BLaER1 (cell line): ENCODE results near the gene TMEM87A.
"Not testable (repeated sequence)": the region's sequence is repeated elsewhere in the genome, so short reads cannot be mapped to it uniquely, and the experiment has no call there.

Experiments
- H3K27ac ChIP-seq: shearing (Covaris generic); formaldehyde crosslinking; 2 replicates; pipeline ENCODE4 v1.8.1; 2022
- H3K27me3 ChIP-seq: shearing (Covaris generic); formaldehyde crosslinking; 2 replicates; pipeline ENCODE4 v1.8.1; 2022
- H3K36me3 ChIP-seq: shearing (Covaris generic); formaldehyde crosslinking; 2 replicates; pipeline ENCODE4 v1.8.1; 2022
- H3K4me1 ChIP-seq: shearing (Covaris generic); formaldehyde crosslinking; 2 replicates; pipeline ENCODE4 v1.8.1; 2022
- H3K4me2 ChIP-seq: shearing (Covaris generic); formaldehyde crosslinking; 2 replicates; pipeline ENCODE4 v1.8.1; 2022
- H3K4me3 ChIP-seq: shearing (Covaris generic); formaldehyde crosslinking; 2 replicates; pipeline ENCODE4 v1.8.1; 2022
- H3K9ac ChIP-seq: shearing (Covaris generic); formaldehyde crosslinking; 2 replicates; pipeline ENCODE4 v1.8.1; 2022
- H3K9me3 ChIP-seq: shearing (Covaris generic); formaldehyde crosslinking; 2 replicates; pipeline ENCODE4 v1.8.1; 2022
- H4K20me1 ChIP-seq: shearing (Covaris generic); formaldehyde crosslinking; 2 replicates; pipeline ENCODE4 v1.8.1; 2022
- Cebpa-rat ChIP-seq: shearing (Covaris generic); IDR thresholded peaks from 2 replicates; pipeline ENCODE4 v1.8.1; 2022

Gene TMEM87A, protein sequence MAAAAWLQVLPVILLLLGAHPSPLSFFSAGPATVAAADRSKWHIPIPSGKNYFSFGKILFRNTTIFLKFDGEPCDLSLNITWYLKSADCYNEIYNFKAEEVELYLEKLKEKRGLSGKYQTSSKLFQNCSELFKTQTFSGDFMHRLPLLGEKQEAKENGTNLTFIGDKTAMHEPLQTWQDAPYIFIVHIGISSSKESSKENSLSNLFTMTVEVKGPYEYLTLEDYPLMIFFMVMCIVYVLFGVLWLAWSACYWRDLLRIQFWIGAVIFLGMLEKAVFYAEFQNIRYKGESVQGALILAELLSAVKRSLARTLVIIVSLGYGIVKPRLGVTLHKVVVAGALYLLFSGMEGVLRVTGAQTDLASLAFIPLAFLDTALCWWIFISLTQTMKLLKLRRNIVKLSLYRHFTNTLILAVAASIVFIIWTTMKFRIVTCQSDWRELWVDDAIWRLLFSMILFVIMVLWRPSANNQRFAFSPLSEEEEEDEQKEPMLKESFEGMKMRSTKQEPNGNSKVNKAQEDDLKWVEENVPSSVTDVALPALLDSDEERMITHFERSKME

DNA sequence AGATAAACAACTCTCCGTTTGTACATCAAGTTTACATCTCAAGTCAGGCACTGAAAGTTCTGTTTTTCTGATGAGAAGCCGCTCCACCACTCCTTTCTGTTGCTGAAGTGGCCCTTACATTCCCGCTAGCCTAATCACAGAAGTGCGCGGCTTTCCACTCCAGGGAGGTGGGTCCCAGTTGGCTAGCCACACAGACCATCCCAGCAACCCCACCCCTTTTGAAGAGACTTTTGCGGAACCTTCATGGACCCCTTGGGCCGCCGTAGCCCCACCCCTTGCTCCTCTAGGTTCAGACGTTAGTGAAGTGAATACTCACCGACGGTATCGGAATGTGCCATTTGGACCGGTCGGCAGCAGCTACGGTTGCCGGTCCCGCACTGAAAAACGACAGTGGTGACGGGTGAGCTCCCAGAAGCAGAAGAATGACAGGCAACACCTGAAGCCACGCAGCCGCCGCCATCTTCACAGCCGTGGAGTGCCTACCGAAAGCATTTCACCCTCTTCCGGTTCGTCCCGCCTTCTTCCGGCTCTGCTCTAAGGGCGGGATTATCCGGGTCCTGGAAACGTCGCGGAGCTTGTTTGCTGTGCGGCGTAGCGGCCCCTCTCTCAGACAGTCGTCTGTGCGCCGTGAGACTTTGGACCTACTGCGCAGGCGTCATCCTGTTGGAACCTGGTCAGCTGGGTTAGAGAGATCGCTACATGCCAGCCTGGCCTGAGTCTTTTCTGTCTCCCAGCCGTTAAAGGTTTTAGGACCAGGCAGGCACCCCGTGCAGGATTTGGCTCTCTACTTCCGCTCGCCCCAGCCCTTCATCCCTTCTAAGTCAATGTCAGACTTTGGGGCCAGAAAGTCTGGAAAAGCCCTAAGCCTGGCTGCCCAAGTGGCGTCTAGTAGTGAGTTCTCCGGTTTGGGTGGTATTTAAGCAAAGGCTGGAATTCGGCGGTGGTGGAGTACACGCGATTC is at the start of gene TMEM87A, which contains the start of gene GANC:
TMEM87A (minus strand) TSS at position 495 of the 961 bp plus-strand sequence; CDS start at position 460, 35 bp downstream.
GANC (plus strand) TSS at position 263 of the 961 bp plus-strand sequence. CDS start 1,281 bp downstream, outside the sequence.
- peaks cover 45% of the 10 kb centered on the region for H3K4me1 ChIP-seq
- H3K4me2 ChIP-seq: peak within 1 kb of the TSS; percentile 94
- peak within 1 kb of the TSS; percentile 89 for H3K9ac ChIP-seq
- peaks cover 18% of the 10 kb centered on the region for H3K36me3 ChIP-seq
- no peak for TF ChIP-seq Cebpa-rat
- peaks cover 37% of the 10 kb centered on the region for H4K20me1 ChIP-seq
- no peaks in the 10 kb centered on the region for H3K9me3 ChIP-seq
- peak within 1 kb of the TSS; percentile 75 for H3K4me3 ChIP-seq
- peak within 1 kb of the TSS; percentile 89 for H3K27ac ChIP-seq
- H3K27me3 ChIP-seq: no peaks in the 10 kb centered on the region

DNA sequence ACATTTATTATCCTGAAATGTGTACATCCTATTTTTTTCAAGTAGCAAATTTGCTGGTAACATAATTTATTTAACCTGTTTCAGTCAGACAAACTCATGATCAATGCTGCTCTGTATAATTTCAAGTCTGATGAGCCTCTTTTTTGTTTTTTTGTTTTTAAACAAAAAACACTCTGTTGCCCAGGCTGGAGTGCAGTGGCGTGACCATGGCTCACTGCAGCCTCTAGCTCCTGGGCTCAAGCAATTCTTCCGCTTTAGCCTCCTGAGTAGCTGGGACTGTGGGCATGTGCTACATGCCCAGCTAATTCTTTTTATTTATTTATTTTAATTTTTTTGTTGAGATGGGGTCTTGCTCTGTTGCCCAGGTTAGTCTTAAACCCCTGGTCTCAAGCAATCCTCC is 46.0 kb upstream of the TMEM87A start:
- Histone ChIP-seq H3K4me1 (no peaks in the 10 kb centered on the region), H3K9me3 (no peaks in the 10 kb centered on the region), H4K20me1 (no peaks in the 10 kb centered on the region), H3K4me3 (no peak overlapping the region), H3K27me3 (no peaks in the 10 kb centered on the region), H3K36me3 (peaks cover 29% of the 10 kb centered on the region), H3K9ac (no peak overlapping the region), H3K4me2 (no peak overlapping the region), H3K27ac (no peak overlapping the region)
- no peak for TF ChIP-seq Cebpa-rat

DNA sequence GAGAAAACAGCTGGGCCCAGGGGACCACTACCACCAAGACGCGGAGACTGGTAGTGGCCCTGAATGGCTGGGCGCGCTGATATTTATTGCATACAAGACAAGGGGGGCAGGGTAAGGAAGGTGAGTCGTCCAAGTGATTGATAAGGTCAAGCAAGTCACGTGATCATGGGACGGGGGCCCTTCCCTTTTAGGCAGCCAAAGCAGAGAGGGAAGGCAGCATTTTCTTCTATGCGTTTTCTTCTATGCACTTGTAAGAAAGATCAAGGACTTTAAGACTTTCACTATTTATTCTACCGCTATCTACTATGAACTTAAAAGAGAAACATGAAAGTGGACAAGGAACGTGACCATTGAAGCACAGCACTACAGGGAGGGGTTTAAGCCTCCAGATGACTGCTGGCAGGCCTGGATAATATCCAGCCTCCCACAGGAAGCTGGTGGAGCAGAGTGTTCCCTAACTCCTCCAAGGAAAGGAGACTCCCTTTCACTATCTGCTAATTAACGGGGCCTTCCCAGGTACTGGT is 43.1 kb upstream of the TMEM87A start:
- not testable (repeated sequence) for H3K4me2 ChIP-seq, H3K27ac ChIP-seq, H3K4me3 ChIP-seq, H3K4me1 ChIP-seq, H3K9me3 ChIP-seq, H4K20me1 ChIP-seq, H3K27me3 ChIP-seq, H3K9ac ChIP-seq
- H3K36me3 ChIP-seq: peaks cover 11% of the 10 kb centered on the region

DNA sequence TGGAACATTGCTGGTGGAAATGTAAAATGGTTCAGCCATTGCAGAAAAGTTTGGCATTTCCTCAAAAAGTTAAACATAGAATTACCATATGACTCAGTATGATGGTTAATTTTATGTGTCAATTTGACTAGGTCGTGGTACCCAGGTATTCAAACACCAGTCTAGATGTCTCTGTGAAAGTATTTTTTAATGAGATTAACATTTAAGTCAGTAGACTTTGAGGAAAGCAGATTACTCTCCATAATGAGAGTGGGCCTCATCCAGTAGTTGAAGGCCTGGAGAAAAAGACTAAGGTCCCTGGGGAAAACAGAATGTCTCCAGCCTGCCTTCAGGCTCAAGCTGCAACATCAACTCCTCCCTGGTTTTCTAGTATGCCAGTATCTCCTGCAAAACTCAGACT is 42.3 kb upstream of the TMEM87A start:
- H3K4me3 ChIP-seq: no peak overlapping the region
- H3K27me3 ChIP-seq: no peaks in the 10 kb centered on the region
- H3K4me2 ChIP-seq: no peak overlapping the region
- H3K36me3 ChIP-seq: peaks cover 16% of the 10 kb centered on the region
- no peaks in the 10 kb centered on the region for H4K20me1 ChIP-seq
- no peak for TF ChIP-seq Cebpa-rat
- H3K4me1 ChIP-seq: no peaks in the 10 kb centered on the region
- H3K9ac ChIP-seq: no peak overlapping the region
- H3K9me3 ChIP-seq: no peaks in the 10 kb centered on the region
- no peak overlapping the region for H3K27ac ChIP-seq

DNA sequence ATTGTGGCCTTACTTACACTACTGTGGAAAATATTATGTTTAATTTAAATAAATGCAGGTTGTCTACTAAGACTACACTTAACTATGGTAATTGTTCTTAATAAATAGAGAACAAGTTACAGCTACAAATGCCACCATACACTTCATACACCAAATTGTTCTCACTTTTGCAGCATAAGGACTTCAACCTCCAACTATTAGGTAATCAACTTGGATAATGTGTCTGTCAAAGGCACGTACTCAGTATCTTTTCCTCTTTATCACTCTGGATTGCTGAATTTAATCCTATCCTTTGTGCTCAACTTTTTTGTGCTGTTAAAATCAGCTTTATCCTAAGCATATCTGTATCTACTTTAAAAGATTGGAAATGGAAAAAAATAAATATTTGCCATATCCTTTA is 41.6 kb upstream of the TMEM87A start:
- no peak overlapping the region for H3K4me3 ChIP-seq
- no peak overlapping the region for H3K27ac ChIP-seq
- TF ChIP-seq Cebpa-rat: no peak
- no peaks in the 10 kb centered on the region for H3K4me1 ChIP-seq
- no peaks in the 10 kb centered on the region for H3K27me3 ChIP-seq
- H4K20me1 ChIP-seq: no peaks in the 10 kb centered on the region
- no peaks in the 10 kb centered on the region for H3K9me3 ChIP-seq
- H3K9ac ChIP-seq: no peak overlapping the region
- peaks cover 23% of the 10 kb centered on the region for H3K36me3 ChIP-seq
- no peak overlapping the region for H3K4me2 ChIP-seq

DNA sequence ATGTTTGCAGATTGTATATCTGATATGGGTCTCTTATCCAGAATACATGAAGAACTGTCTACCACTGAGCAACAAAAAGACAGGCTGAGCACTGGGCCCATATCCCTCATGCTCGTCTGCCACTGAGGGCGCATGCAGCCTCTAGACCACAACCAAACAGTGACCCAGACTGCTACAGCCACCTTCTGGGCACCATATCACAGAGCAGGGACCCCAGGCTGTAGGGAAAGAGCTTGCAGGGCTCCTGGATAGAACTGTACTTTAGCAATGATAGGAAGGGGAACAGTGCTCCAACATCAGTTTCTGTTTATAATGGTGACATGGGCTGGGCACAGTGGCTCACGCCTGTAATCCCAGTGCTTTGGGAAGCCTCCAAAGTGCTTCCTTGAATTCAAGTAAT is 40.2 kb upstream of the TMEM87A start:
- no peak overlapping the region for H3K27ac ChIP-seq
- H3K4me3 ChIP-seq: no peak overlapping the region
- peaks cover 37% of the 10 kb centered on the region for H3K36me3 ChIP-seq
- TF ChIP-seq Cebpa-rat: no peak
- H4K20me1 ChIP-seq: no peaks in the 10 kb centered on the region
- no peaks in the 10 kb centered on the region for H3K9me3 ChIP-seq
- no peaks in the 10 kb centered on the region for H3K4me1 ChIP-seq
- no peaks in the 10 kb centered on the region for H3K27me3 ChIP-seq
- H3K4me2 ChIP-seq: no peak overlapping the region
- H3K9ac ChIP-seq: no peak overlapping the region

DNA sequence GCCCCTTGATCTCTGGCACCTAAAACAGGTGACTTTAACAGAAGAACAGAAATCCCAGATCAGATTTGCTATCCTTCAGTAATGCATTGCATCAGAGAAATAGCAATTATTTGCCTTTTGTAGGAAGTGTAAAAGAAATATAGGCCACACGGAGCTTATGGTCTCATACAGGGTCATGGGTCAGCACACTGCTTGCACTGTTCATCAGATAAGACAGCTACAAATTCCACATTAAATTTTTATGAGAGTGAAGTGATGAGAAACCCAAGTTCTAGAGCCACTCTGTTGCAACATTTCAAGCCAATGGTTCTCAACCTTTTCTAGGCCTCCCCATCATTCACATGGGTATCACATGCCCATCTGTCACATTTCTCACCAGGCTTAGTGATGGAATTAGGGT is 33.4 kb upstream of the TMEM87A start:
- TF ChIP-seq Cebpa-rat: no peak
- Histone ChIP-seq H3K27me3 (no peaks in the 10 kb centered on the region), H3K36me3 (peaks cover 47% of the 10 kb centered on the region), H3K4me1 (no peaks in the 10 kb centered on the region), H3K9me3 (peaks cover 30% of the 10 kb centered on the region), H3K4me3 (no peak overlapping the region), H3K4me2 (no peak overlapping the region), H3K27ac (no peak overlapping the region), H4K20me1 (no peaks in the 10 kb centered on the region), H3K9ac (no peak overlapping the region)

DNA sequence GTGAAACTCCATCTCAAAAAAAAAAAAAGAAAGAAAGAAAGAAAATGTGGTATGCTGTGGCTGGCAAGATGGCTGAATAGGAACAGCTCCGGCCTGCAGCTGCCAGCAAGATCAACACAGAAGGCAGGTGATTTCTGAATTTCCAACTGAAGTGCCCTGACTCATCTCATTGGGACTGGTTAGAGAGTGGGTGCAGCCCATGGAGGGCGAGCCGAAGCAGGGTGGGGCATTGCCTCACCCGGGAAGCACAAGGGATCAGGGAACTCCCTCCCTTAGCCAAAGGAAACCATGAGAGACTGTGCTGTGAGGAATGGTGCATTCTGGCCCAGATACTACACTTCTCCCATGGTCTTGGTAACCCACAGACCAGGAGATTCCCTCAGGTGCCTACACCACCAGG is 27.8 kb upstream of the TMEM87A start:
- H3K36me3 ChIP-seq: peaks cover 41% of the 10 kb centered on the region
- not testable (repeated sequence) for H3K4me2 ChIP-seq, H3K27ac ChIP-seq, H3K9ac ChIP-seq, H4K20me1 ChIP-seq, H3K4me3 ChIP-seq, H3K27me3 ChIP-seq, H3K4me1 ChIP-seq
- H3K9me3 ChIP-seq: peaks cover 49% of the 10 kb centered on the region

DNA sequence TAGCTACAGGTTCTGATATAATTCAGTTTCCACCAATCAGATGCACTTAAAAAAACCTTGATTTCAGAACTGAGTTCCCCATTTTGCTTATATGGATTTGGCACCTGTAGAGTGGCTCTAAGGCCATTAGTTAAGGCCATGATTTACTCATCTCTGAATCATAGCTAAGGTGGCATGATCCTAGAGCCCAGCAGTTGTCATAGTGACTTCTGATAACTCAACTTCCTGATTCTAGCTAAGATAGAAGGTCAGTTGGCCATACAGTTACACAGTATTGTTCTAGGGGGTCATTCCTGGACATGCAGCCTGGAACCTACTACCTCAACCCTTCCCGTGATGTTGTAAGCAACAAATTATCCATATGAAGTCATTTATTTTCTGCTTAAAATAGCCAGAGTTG is 15.9 kb upstream of the TMEM87A start:
- Histone ChIP-seq H3K9ac (no peak overlapping the region), H3K4me2 (no peak overlapping the region), H3K4me1 (no peaks in the 10 kb centered on the region), H3K27ac (no peak overlapping the region), H3K4me3 (no peak overlapping the region), H3K27me3 (no peaks in the 10 kb centered on the region), H3K9me3 (no peaks in the 10 kb centered on the region), H3K36me3 (peaks cover 73% of the 10 kb centered on the region), H4K20me1 (no peaks in the 10 kb centered on the region)
- TF ChIP-seq Cebpa-rat: no peak
